HepG2 (cell line): ENCODE data around the gene TAP1. TPM values are rescaled to one million over a fixed set of nuclear protein-coding genes. Genes with fewer than 3 reads are reported as not detected.

ENCODE experiments used
- ATAC-seq: fragments of 200-7000 bp; cut with Tn5 transposase; 3 replicates; pipeline ENCODE4 v1.9.1; 2020; ENCODE audit warnings: mild to moderate bottlenecking, moderate library complexity
- BruUV-seq: library from RNA; stranded (reverse); fragments of 400-500 nt; replicated peaks from 2 replicates; lab custom pipeline; 2021; lab: Mats Ljungman, UMichigan
- CTCF ChIA-PET: fragments of 300-600 bp; formaldehyde crosslinking; extraction: SDS; loops from one replicate; lab custom pipeline; 2021; ENCODE audit warnings: low total read pairs, inconsistent platforms, low intra/inter-chr PET ratio; lab: Yijun Ruan, JAX
- POLR2A ChIA-PET: fragments of 350-600 bp; sonication (Branson Sonifier 250); formaldehyde crosslinking; loops from one replicate; lab custom pipeline; 2020; ENCODE audit warnings: antibody characterized with exemption, inconsistent platforms; lab: Yijun Ruan, JAX
- DNase-seq: peaks from one replicate; pipeline ENCODE4 v3.0.0-alpha.2; 2015; ENCODE audit warnings: low spot score
- FAIRE-seq: peaks from 3 replicates; lab custom pipeline; 2011; peaks lifted over from hg19 to GRCh38; lab: Jason Lieb, UNC
- H2AFZ ChIP-seq: one replicate; pipeline ENCODE4 v1.6.1; 2011; ENCODE audit warnings: low read length, inconsistent platforms
- H3K27ac ChIP-seq: fragments of 300-600 bp; 3 replicates; pipeline ENCODE4 v1.8.0; 2011; ENCODE audit warnings: mixed run types, mild to moderate bottlenecking, mixed read lengths, low read length, inconsistent platforms; ENCODE audit not compliant: insufficient read depth; ENCODE audit errors: extremely low read length
- H3K27me3 ChIP-seq, 2 experiments: fragments of 200-600 bp in 1 of 2; 2 replicates in 1 of 2; 3 replicates in 1 of 2; pipeline versions ENCODE4 v1.6.0 to v1.8.0; 2011; ENCODE audit warnings: low read length in 2 of 2, mild to moderate bottlenecking in 2 of 2, moderate library complexity in 2 of 2, inconsistent platforms in 1 of 2; ENCODE audit not compliant: insufficient read depth in 2 of 2, control insufficient read depth in 1 of 2
- H3K36me3 ChIP-seq, 2 experiments: fragments of 200-600 bp in 1 of 2; replicated peaks in 1 of 2; 2 replicates in 1 of 2; 3 replicates in 1 of 2; pipeline versions ENCODE4 v1.5.1 to v1.8.0; 2011; ENCODE audit warnings: low read length in 2 of 2, inconsistent platforms in 1 of 2; ENCODE audit not compliant: insufficient read depth in 2 of 2, control insufficient read depth in 1 of 2
- H3K4me1 ChIP-seq: 2 replicates; pipeline ENCODE4 v1.5.1; 2012; ENCODE audit warnings: low read length, inconsistent platforms; ENCODE audit not compliant: insufficient read depth
- H3K4me2 ChIP-seq: 2 replicates; pipeline ENCODE4 v1.6.0; 2011; ENCODE audit warnings: low read depth, low read length, inconsistent platforms
- H3K4me3 ChIP-seq, 3 experiments: fragments of 200-600 bp in 1 of 3; sonication (generic), shearing (Covaris generic) in 1 of 3; replicated peaks in 1 of 3; 2 replicates each; pipeline ENCODE4 v1.5.1; 2011 to 2016; ENCODE audit warnings: low read length in 3 of 3, inconsistent platforms in 2 of 3, low read depth in 2 of 3, mild to moderate bottlenecking in 2 of 3, control low read depth in 1 of 3, mixed read lengths in 1 of 3; ENCODE audit not compliant: insufficient read depth in 1 of 3
- H3K79me2 ChIP-seq: one replicate; pipeline ENCODE4 v1.6.1; 2011; ENCODE audit warnings: low read length, inconsistent platforms; ENCODE audit not compliant: insufficient read depth
- H3K9ac ChIP-seq: 2 replicates; pipeline ENCODE4 v1.6.0; 2011; ENCODE audit warnings: mild to moderate bottlenecking, low read depth, low read length, inconsistent platforms; ENCODE audit not compliant: insufficient read depth
- H3K9me3 ChIP-seq: 2 replicates; pipeline ENCODE4 v1.5.1; 2012; ENCODE audit warnings: mild to moderate bottlenecking, low read length
- H4K20me1 ChIP-seq: 2 replicates; pipeline ENCODE4 v1.6.0; 2011; ENCODE audit warnings: inconsistent platforms, mild to moderate bottlenecking, low read length, moderate library complexity; ENCODE audit not compliant: insufficient read depth
- CEBPB ChIP-seq: IDR thresholded peaks from 2 replicates; pipeline ENCODE4 v1.6.1; 2011; ENCODE audit warnings: low read depth, low read length, improper control_type of control experiment, borderline replicate concordance
- JUN ChIP-seq: sonication (generic); formaldehyde crosslinking; IDR thresholded peaks from 2 replicates; pipeline ENCODE4 v1.4.0; 2020; ENCODE audit warnings: mild to moderate bottlenecking, missing genetic modification reagents
- MBNL3 ChIP-seq: fragments of 250-450 bp; sonication (Bioruptor Pico); conservative IDR thresholded peaks from 2 replicates; pipeline ENCODE4 v1.8.0; 2022; ENCODE audit warnings: mild to moderate bottlenecking, inconsistent platforms
- PHF5A ChIP-seq: IDR thresholded peaks from one replicate; pipeline ENCODE4 v1.6.1; 2018; ENCODE audit warnings: low read depth, missing genetic modification reagents; ENCODE audit not compliant: unreplicated experiment
- RNF219 ChIP-seq: sonication (generic); formaldehyde crosslinking; IDR thresholded peaks from 2 replicates; pipeline ENCODE4 v1.5.0; 2020; ENCODE audit warnings: mild to moderate bottlenecking, missing genetic modification reagents
- RXRB ChIP-seq: IDR thresholded peaks from 2 replicates; pipeline ENCODE4 v1.6.1; 2016; ENCODE audit warnings: borderline replicate concordance, missing genetic modification reagents, missing compliant biosample characterization
- TCF7 ChIP-seq: sonication (generic); IDR thresholded peaks from 2 replicates; pipeline ENCODE4 v1.6.1; 2016; ENCODE audit warnings: antibody characterized with exemption, low read depth
- ZNF17 ChIP-seq: sonication (generic); formaldehyde crosslinking; IDR thresholded peaks from 2 replicates; pipeline ENCODE4 v1.5.0; 2020; ENCODE audit warnings: mild to moderate bottlenecking, missing genetic modification reagents
- ZNF503 ChIP-seq: sonication (generic); formaldehyde crosslinking; IDR thresholded peaks from 2 replicates; pipeline ENCODE4 v1.4.0; 2020; ENCODE audit warnings: missing genetic modification reagents
- ZNF615 ChIP-seq: sonication (generic); formaldehyde crosslinking; IDR thresholded peaks from 2 replicates; pipeline ENCODE4 v1.5.0; 2020; ENCODE audit warnings: mild to moderate bottlenecking, missing genetic modification reagents, borderline replicate concordance
- ZNF891 ChIP-seq: sonication (generic); formaldehyde crosslinking; IDR thresholded peaks from 2 replicates; pipeline ENCODE4 v1.5.0; 2020; ENCODE audit warnings: mild to moderate bottlenecking, missing genetic modification reagents
- WGBS: methylation state at CpG from one replicate; pipeline ENCODE4 v1.1.6; 2017; ENCODE audit warnings: low lambda C conversion rate; 5-methylcytosine and 5-hydroxymethylcytosine counted together
- in situ Hi-C: cut with HindIII; loops from 2 replicates; pipeline ENCODE4 v1.10.0; 2017; ENCODE audit warnings: low pct_unique_long_range_greater_than_20kb; ENCODE audit not compliant: extremely low pct_ligation_motif_present
- intact Hi-C: fragments of 100-400 bp; cut with micrococcal nuclease; formaldehyde crosslinking; loops from one replicate; pipeline ENCODE4 v1.10.0; 2022; ENCODE audit not compliant: unreplicated experiment
- polyA plus RNA-seq, 8 experiments: library from polyadenylated mRNA; depleted of rRNA in 3 of 8; stranded (reverse) in 7 of 8; unstranded in 1 of 8; fragments of >200 nt; fragmentation: Illumina TruSeq in 4 of 8; extraction: Trizol in 4 of 8; gene quantifications; 2 replicates each; pipeline versions ENCODE4 v1.2.1 to v1.2.3, GENCODE V29; 2011 to 2016; ENCODE audit warnings: low read depth in 4 of 8, missing spikeins in 1 of 8, mixed read lengths in 1 of 8; ENCODE audit not compliant: insufficient read depth in 1 of 8
- total RNA-seq, 5 experiments: library from RNA; depleted of rRNA; stranded (reverse); fragments of >200 nt; fragmentation: Illumina TruSeq; extraction: Trizol; gene quantifications; 2 replicates each; pipeline ENCODE4 v1.2.3, GENCODE V29; 2016; ENCODE audit warnings: low read depth in 1 of 5

Gene TAP1
- total and polyA plus RNA-seq, 2 of the 13 experiments (the other 11 are each of a cell fraction or from before 2014, with no cell fraction given), result 31.2 to 52.2 TPM

GRCh38 chr6:32867022-32867477, 13.5 kb upstream of the TAP1 start:
- TF ChIP-seq JUN (CRISPR knock-in tag), result no peak
- TF ChIP-seq RXRB (CRISPR knock-in tag), result no peak
- TF ChIP-seq ZNF615 (CRISPR knock-in tag), result no peak
- TF ChIP-seq MBNL3 (CRISPR knock-in tag), result no peak
- no peak for TF ChIP-seq TCF7
- no peak for TF ChIP-seq ZNF891 (CRISPR knock-in tag)
- no peak for FAIRE-seq
- WGBS, result 2% methylated on average over 3 of the region's 3 CpGs
- Histone ChIP-seq H3K9ac (no peak overlapping the region), H3K4me2 (no peak overlapping the region), H3K27me3 (peaks cover 0 to 19% of the 10 kb centered on the region in 2 experiments; a peak in 3 of 5 replicates), H3K4me3 (no peak overlapping the region), H3K4me1 (0 out of 2 replicates have a peak, but pooled peaks cover 9% of the 10 kb centered on the region), H3K9me3 (no peaks in the 10 kb centered on the region), H3K79me2 (no peaks in the 10 kb centered on the region), H2AFZ (no peak overlapping the region), H3K27ac (no peak overlapping the region), H3K36me3 (no peaks in the 10 kb centered on the region), H4K20me1 (no peaks in the 10 kb centered on the region)
- CTCF ChIA-PET, result interaction anchor here (2.6 to 4.1 kb wide), 2 partner anchors 28 to 41 kb away, joined by 18 to 65 read pairs; partner anchors contain the start of gene TAP2
- in situ Hi-C loops (loop anchor here (5.0 kb wide), 1 partner anchor 35 kb away; no protein-coding TSS in a partner anchor), intact Hi-C loops (no loop called here)
- no peak for ATAC-seq
- POLR2A ChIA-PET, result interaction anchor here (1.5 to 2.3 kb wide), 2 partner anchors 13 to 22 kb away, joined by 6 to 11 read pairs; partner anchors contain the start of genes PSMB9 and TAP1
- BruUV-seq, result no TSS peak
- DNase-seq, result no peak

- H3K4me1 ChIP-seq, result peaks cover 16% of the 10 kb centered on the region
- CTCF ChIA-PET, result interaction anchor here (4.1 kb wide), 1 partner anchor 27 kb away, joined by 65 read pairs; the partner anchor contains the start of gene TAP2
- no peaks in the 10 kb centered on the region for H3K79me2 ChIP-seq
- TF ChIP-seq PHF5A (CRISPR knock-in tag) (no peak), ZNF503 (CRISPR knock-in tag) (no peak), CEBPB (0 out of 2 replicates have a peak, but pooled peaks have one; percentile 18), ZNF17 (CRISPR knock-in tag) (no peak), RNF219 (no peak)
- DNase-seq, result no peak
- H3K27me3 ChIP-seq, result peaks cover 0 to 19% of the 10 kb centered on the region in 2 experiments; a peak in 3 of 5 replicates
- no peak overlapping the region for H3K4me2 ChIP-seq
- no peak overlapping the region for H2AFZ ChIP-seq
- in situ Hi-C loops, result loop anchor here (5.0 kb wide), 1 partner anchor 34 kb away; no protein-coding TSS in a partner anchor
- H3K9me3 ChIP-seq, result no peaks in the 10 kb centered on the region
- intact Hi-C loops, result no loop called here
- no peak overlapping the region for H3K27ac ChIP-seq
- no peaks in the 10 kb centered on the region for H3K36me3 ChIP-seq
- no peaks in the 10 kb centered on the region for H4K20me1 ChIP-seq
- H3K9ac ChIP-seq, result no peak overlapping the region
- BruUV-seq, result no TSS peak
- H3K4me3 ChIP-seq, result no peak overlapping the region
- WGBS, result 8% methylated on average over 10 of the region's 10 CpGs
- POLR2A ChIA-PET, result no interaction called here
- FAIRE-seq, result no peak
- ATAC-seq, result no peak
Observed at GRCh38 chr6:32865724-32866443, 12.4 kb upstream of the TAP1 start.
